PFSK-1 (cell line): ENCODE data around the gene DCUN1D3.

Source experiments
- POLR2AphosphoS5 ChIP-seq: IDR thresholded peaks from 2 replicates; pipeline ENCODE4 v1.6.1; 2012; ENCODE audit warnings: low read depth, mild to moderate bottlenecking, control low read depth, low read length, moderate library complexity
- SIN3A ChIP-seq: IDR thresholded peaks from 2 replicates; pipeline ENCODE4 v1.6.1; 2012; ENCODE audit warnings: mild to moderate bottlenecking, low read length, moderate library complexity, borderline replicate concordance; ENCODE audit not compliant: insufficient read depth
- TF ChIP-seq, protein P1 (sequence below), 2 experiments: IDR thresholded peaks; 2 replicates each; pipeline versions ENCODE4 v1.6.1 to v1.8.0; 2011 to 2012; ENCODE audit warnings: low read depth in 2 of 2, low read length in 2 of 2, control low read depth in 1 of 2, inconsistent platforms in 1 of 2, mild to moderate bottlenecking in 1 of 2, moderate library complexity in 1 of 2; ENCODE audit not compliant: insufficient read depth in 1 of 2

DNA sequence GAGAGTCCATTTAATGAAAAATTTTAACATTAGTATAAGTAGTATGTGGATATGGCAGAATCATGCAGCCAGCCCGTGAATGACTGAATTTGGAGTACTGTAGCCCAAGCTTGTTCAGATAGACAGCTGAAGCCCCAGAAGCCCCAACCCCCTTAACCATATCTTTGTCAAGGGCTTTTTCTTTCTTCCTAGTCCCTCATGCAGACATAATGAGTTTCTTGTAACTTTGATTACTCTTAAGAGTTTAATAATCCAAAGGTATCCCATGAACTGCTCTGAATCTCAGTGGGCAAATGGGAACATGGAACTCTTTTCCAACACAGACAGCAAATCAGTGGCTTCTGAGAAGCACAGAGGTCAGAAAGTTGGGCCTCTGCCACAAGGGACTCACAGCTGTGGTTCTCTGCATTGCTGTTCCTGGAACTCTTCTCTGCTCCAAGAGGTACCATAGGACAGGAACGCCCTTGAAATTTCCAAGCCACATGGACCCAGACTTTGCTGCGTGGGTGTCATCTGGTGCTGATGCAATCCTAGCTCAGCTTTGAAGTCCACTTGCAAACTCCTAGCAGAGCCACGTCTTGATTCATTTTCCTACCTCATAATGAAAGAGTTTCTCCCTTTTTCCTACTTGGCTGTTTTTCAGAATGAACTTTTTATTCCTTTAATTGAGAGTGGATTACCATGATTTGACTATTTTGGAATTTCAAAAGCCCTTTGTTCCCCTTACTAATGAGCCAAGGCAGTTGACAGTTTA, 18.5 kb upstream of the DCUN1D3 start:
- TF ChIP-seq SIN3A (no peak), POLR2AphosphoS5 (no peak)
- TF ChIP-seq, protein P1, sequence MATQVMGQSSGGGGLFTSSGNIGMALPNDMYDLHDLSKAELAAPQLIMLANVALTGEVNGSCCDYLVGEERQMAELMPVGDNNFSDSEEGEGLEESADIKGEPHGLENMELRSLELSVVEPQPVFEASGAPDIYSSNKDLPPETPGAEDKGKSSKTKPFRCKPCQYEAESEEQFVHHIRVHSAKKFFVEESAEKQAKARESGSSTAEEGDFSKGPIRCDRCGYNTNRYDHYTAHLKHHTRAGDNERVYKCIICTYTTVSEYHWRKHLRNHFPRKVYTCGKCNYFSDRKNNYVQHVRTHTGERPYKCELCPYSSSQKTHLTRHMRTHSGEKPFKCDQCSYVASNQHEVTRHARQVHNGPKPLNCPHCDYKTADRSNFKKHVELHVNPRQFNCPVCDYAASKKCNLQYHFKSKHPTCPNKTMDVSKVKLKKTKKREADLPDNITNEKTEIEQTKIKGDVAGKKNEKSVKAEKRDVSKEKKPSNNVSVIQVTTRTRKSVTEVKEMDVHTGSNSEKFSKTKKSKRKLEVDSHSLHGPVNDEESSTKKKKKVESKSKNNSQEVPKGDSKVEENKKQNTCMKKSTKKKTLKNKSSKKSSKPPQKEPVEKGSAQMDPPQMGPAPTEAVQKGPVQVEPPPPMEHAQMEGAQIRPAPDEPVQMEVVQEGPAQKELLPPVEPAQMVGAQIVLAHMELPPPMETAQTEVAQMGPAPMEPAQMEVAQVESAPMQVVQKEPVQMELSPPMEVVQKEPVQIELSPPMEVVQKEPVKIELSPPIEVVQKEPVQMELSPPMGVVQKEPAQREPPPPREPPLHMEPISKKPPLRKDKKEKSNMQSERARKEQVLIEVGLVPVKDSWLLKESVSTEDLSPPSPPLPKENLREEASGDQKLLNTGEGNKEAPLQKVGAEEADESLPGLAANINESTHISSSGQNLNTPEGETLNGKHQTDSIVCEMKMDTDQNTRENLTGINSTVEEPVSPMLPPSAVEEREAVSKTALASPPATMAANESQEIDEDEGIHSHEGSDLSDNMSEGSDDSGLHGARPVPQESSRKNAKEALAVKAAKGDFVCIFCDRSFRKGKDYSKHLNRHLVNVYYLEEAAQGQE (IDR thresholded peaks at IDR 0.05; ENCODE audit: insufficient read depth in 1 of 2, low read depth in 2 of 2, low read length in 2 of 2) = no peak
